ENCODE measurements around the gene MANBA.
"Not testable (repeated sequence)": the region's sequence is repeated elsewhere in the genome, so short reads cannot be mapped to it uniquely, and the experiment has no call there.

Gene MANBA

GRCh38 chr4:102758241-102759160 is 2.3 kb downstream of the MANBA start:
- Mint-ChIP-seq H3K9me3 (no peaks in the 10 kb centered on the region), H3K27me3 (no peaks in the 10 kb centered on the region), H3K4me3 (no peak overlapping the region), H3K36me3 (ENCODE audit: insufficient read depth) (peaks cover 11% of the 10 kb centered on the region), H3K27ac (ENCODE audit: low read depth) (peak overlapping the region; percentile 16), H3K4me1 (peaks cover 40% of the 10 kb centered on the region)
- no peak for DNase-seq (ENCODE audit: low spot score in 2 of 2)
- no peak for ATAC-seq (replicated peaks; ENCODE audit: extremely low read depth, poor library complexity, severe bottlenecking)

GRCh38 chr4:102757681-102758080 is 3.1 kb downstream of the MANBA start:
- DNase-seq (ENCODE audit: low spot score in 2 of 2) (no peak), ATAC-seq (replicated peaks; ENCODE audit: extremely low read depth, poor library complexity, severe bottlenecking) (no peak)
- Mint-ChIP-seq H3K4me1 (peaks cover 40% of the 10 kb centered on the region), H3K36me3 (ENCODE audit: insufficient read depth) (peaks cover 11% of the 10 kb centered on the region), H3K27ac (ENCODE audit: low read depth) (peak overlapping the region; percentile 16), H3K4me3 (no peak overlapping the region), H3K9me3 (no peaks in the 10 kb centered on the region), H3K27me3 (no peaks in the 10 kb centered on the region)

GRCh38 chr4:102754044-102754443 is 6.7 kb downstream of the MANBA start:
- Mint-ChIP-seq H3K4me3 (no peak overlapping the region), H3K27me3 (no peaks in the 10 kb centered on the region), H3K27ac (ENCODE audit: low read depth) (no peak overlapping the region), H3K9me3 (no peaks in the 10 kb centered on the region), H3K36me3 (ENCODE audit: insufficient read depth) (no peaks in the 10 kb centered on the region), H3K4me1 (peaks cover 29% of the 10 kb centered on the region)
- DNase-seq (ENCODE audit: low spot score in 2 of 2) (no peak), ATAC-seq (replicated peaks; ENCODE audit: extremely low read depth, poor library complexity, severe bottlenecking) (no peak)

- no peaks in the 10 kb centered on the region for H3K9me3 Mint-ChIP-seq
- H3K4me3 Mint-ChIP-seq = no peak overlapping the region
- H3K36me3 Mint-ChIP-seq (ENCODE audit: insufficient read depth) = peaks cover 1% of the 10 kb centered on the region
- H3K4me1 Mint-ChIP-seq = peaks cover 13% of the 10 kb centered on the region
- H3K27ac Mint-ChIP-seq (ENCODE audit: low read depth) = no peak overlapping the region
- no peaks in the 10 kb centered on the region for H3K27me3 Mint-ChIP-seq
- ATAC-seq (replicated peaks; ENCODE audit: extremely low read depth, poor library complexity, severe bottlenecking) (no peak), DNase-seq (ENCODE audit: low spot score in 2 of 2) (no peak)
Observed at GRCh38 chr4:102751941-102752340, 8.8 kb downstream of the MANBA start.

GRCh38 chr4:102743352-102743751 is 17.4 kb downstream of the MANBA start:
- H3K4me3 Mint-ChIP-seq; H3K27me3 Mint-ChIP-seq; H3K27ac Mint-ChIP-seq (ENCODE audit: low read depth); ATAC-seq (replicated peaks; ENCODE audit: extremely low read depth, poor library complexity, severe bottlenecking); H3K36me3 Mint-ChIP-seq (ENCODE audit: insufficient read depth); DNase-seq (ENCODE audit: low spot score in 2 of 2): not testable (repeated sequence)
- peaks cover 20% of the 10 kb centered on the region for H3K9me3 Mint-ChIP-seq
- H3K4me1 Mint-ChIP-seq = peaks cover 31% of the 10 kb centered on the region

GRCh38 chr4:102738802-102739201 is 22.0 kb downstream of the MANBA start:
- H3K4me1 Mint-ChIP-seq = peaks cover 56% of the 10 kb centered on the region
- not testable (repeated sequence) for H3K36me3 Mint-ChIP-seq (ENCODE audit: insufficient read depth); DNase-seq (ENCODE audit: low spot score in 2 of 2); H3K4me3 Mint-ChIP-seq; ATAC-seq (replicated peaks; ENCODE audit: extremely low read depth, poor library complexity, severe bottlenecking); H3K27me3 Mint-ChIP-seq; H3K27ac Mint-ChIP-seq (ENCODE audit: low read depth)
- H3K9me3 Mint-ChIP-seq = peaks cover 20% of the 10 kb centered on the region

DNA sequence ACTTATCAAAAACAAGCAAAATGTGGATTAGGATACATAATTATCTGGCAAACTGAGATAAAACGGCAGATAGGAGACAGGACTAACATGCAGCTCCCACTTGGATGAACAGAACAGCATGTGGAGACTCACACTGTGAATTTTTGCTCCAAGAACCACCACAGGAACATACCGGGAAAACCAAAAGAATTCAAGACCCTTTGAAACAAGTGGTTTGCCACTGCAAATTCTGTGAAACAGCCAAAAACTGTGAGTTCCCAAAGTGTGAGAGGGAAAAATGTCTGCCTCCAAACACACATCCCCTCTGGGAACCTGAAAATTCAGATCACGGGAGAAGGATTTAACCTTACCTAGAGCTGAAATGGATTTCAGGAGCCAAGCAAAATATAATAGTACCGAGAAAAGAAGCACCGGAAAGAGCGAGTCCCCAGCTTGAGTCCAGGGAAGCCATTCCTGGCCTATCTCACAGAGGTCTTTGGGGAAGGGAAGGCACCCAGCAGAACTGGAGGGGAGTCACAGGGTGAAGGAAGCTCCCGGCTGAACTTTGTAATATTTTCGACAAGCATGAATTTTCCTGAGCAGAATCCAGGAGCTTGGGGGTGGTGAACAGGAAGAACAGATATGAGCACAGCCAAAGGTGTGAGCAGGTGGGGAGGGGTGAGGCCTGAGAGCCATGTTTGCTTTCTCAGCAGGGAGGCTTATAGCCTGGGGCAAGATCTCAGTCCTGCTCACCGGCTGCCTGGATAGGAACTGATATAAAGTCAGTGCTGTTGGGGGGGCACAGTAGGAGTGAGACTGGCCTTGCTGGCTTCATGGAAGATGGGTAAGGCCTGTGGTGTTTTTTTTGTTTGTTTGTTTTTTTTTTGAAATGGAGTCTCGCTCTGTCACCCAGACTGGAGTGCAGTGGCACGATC is 23.9 kb downstream of the MANBA start:
- no peak for DNase-seq (ENCODE audit: low spot score in 2 of 2)
- ATAC-seq (replicated peaks; ENCODE audit: extremely low read depth, poor library complexity, severe bottlenecking) = no peak
- Mint-ChIP-seq H3K4me3 (no peak overlapping the region), H3K27ac (ENCODE audit: low read depth) (no peak overlapping the region), H3K4me1 (peaks cover 50% of the 10 kb centered on the region), H3K9me3 (peaks cover 11% of the 10 kb centered on the region), H3K27me3 (no peaks in the 10 kb centered on the region), H3K36me3 (ENCODE audit: insufficient read depth) (peaks cover 5% of the 10 kb centered on the region)

DNA sequence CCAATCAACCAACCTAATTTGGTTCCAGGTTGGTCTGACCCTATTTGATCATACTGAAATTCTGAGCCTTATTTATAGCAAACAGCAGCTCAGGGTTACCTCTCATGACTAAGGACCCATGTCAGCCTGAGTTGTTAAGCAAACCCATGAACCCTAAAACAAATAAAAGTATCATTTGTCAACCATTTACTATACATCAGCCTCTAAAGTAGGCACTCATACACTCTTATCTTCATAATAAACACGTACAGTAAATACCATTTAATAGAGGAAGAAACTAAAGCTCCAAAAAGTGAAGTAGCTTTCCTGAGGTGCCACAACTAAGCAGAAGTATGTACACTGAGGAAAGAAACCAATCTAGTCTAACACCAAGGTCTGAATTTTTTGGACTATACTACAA is 25.2 kb downstream of the MANBA start:
- no peak for ATAC-seq (replicated peaks; ENCODE audit: extremely low read depth, poor library complexity, severe bottlenecking)
- Mint-ChIP-seq H3K27ac (ENCODE audit: low read depth) (no peak overlapping the region), H3K4me3 (no peak overlapping the region), H3K9me3 (peaks cover 18% of the 10 kb centered on the region), H3K36me3 (ENCODE audit: insufficient read depth) (peaks cover 7% of the 10 kb centered on the region), H3K27me3 (no peaks in the 10 kb centered on the region), H3K4me1 (peaks cover 54% of the 10 kb centered on the region)
- DNase-seq (ENCODE audit: low spot score in 2 of 2) = no peak

GRCh38 chr4:102734591-102735385 is 26.0 kb downstream of the MANBA start:
- Mint-ChIP-seq H3K4me3 (no peak overlapping the region), H3K4me1 (peaks cover 60% of the 10 kb centered on the region), H3K27ac (ENCODE audit: low read depth) (peak overlapping the region; percentile 5), H3K36me3 (ENCODE audit: insufficient read depth) (peaks cover 7% of the 10 kb centered on the region), H3K27me3 (no peaks in the 10 kb centered on the region), H3K9me3 (peaks cover 20% of the 10 kb centered on the region)
- DNase-seq (ENCODE audit: low spot score in 2 of 2) = no peak
- ATAC-seq (replicated peaks; ENCODE audit: extremely low read depth, poor library complexity, severe bottlenecking) = peak; percentile 67

GRCh38 chr4:102734116-102734515 is 26.7 kb downstream of the MANBA start:
- Mint-ChIP-seq H3K4me1 (peaks cover 60% of the 10 kb centered on the region), H3K4me3 (no peak overlapping the region), H3K27me3 (no peaks in the 10 kb centered on the region), H3K9me3 (peaks cover 15% of the 10 kb centered on the region), H3K27ac (ENCODE audit: low read depth) (peak overlapping the region; percentile 5), H3K36me3 (ENCODE audit: insufficient read depth) (peaks cover 7% of the 10 kb centered on the region)
- ATAC-seq (replicated peaks; ENCODE audit: extremely low read depth, poor library complexity, severe bottlenecking) (no peak), DNase-seq (ENCODE audit: low spot score in 2 of 2) (no peak)

DNA sequence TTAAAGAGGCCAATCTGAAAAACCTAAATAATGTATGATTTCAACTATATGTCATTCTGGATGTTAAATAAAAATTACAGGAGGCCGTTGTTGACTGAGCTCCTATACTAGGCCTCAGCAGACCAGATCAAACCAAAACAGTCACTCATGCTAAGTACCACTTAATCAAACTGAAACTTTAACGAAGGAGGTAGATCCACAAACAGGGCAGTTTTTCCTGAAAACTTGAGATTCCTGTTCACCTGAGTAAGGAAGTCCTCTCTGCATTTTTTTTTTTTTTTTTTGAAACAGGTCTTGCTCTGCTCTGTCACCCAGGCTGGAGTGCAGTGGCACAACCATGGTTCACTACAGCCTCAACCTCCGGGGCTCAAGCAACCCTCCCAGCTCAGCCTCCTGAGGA is 27.7 kb downstream of the MANBA start:
- ATAC-seq (replicated peaks; ENCODE audit: extremely low read depth, poor library complexity, severe bottlenecking) (no peak), DNase-seq (ENCODE audit: low spot score in 2 of 2) (no peak)
- Mint-ChIP-seq H3K36me3 (ENCODE audit: insufficient read depth) (peaks cover 9% of the 10 kb centered on the region), H3K27ac (ENCODE audit: low read depth) (no peak overlapping the region), H3K4me3 (no peak overlapping the region), H3K4me1 (peaks cover 53% of the 10 kb centered on the region), H3K27me3 (no peaks in the 10 kb centered on the region), H3K9me3 (peaks cover 9% of the 10 kb centered on the region)

- ATAC-seq (replicated peaks; ENCODE audit: extremely low read depth, poor library complexity, severe bottlenecking) (no peak), DNase-seq (ENCODE audit: low spot score in 2 of 2) (no peak)
- Mint-ChIP-seq H3K9me3 (peaks cover 9% of the 10 kb centered on the region), H3K4me1 (peaks cover 53% of the 10 kb centered on the region), H3K36me3 (ENCODE audit: insufficient read depth) (peaks cover 9% of the 10 kb centered on the region), H3K4me3 (no peak overlapping the region), H3K27me3 (no peaks in the 10 kb centered on the region), H3K27ac (ENCODE audit: low read depth) (no peak overlapping the region)
Observed at GRCh38 chr4:102732678-102733077, 28.1 kb downstream of the MANBA start.
